HL-60 (cell line): ENCODE measurements around the gene IRAG1.

Experiments used
- DNase-seq, 2 experiments: peaks; one replicate each; pipeline ENCODE4 v3.0.0-alpha.2; 2010 to 2020; ENCODE audit warnings: low read depth in 1 of 2, low spot score in 1 of 2
- H3K27ac ChIP-seq: fragments of 250-450 bp; sonication (Bioruptor Pico); replicated peaks from 2 replicates; pipeline ENCODE4 v1.5.1; 2020; ENCODE audit warnings: mild to moderate bottlenecking, moderate library complexity
- H3K27me3 ChIP-seq: fragments of 250-450 bp; sonication (Bioruptor Pico); 2 replicates; pipeline ENCODE4 v1.5.1; 2021; ENCODE audit warnings: mild to moderate bottlenecking, moderate library complexity; ENCODE audit not compliant: insufficient read depth, poor library complexity, severe bottlenecking
- H3K4me3 ChIP-seq: replicated peaks from 2 replicates; pipeline ENCODE4 v1.5.1; 2011; ENCODE audit warnings: mild to moderate bottlenecking, control low read depth, low read length; ENCODE audit not compliant: insufficient read depth
- GABPA ChIP-seq: IDR thresholded peaks from 2 replicates; pipeline ENCODE4 v1.6.1; 2012; ENCODE audit warnings: low read depth
- POLR2AphosphoS5 ChIP-seq: IDR thresholded peaks from 2 replicates; pipeline ENCODE4 v1.6.1; 2012; ENCODE audit warnings: low read depth
- REST ChIP-seq: IDR thresholded peaks from 2 replicates; pipeline ENCODE4 v1.6.1; 2012; ENCODE audit warnings: low read depth; ENCODE audit not compliant: insufficient replicate concordance
- SPI1 ChIP-seq: IDR thresholded peaks from 2 replicates; pipeline ENCODE4 v1.6.1; 2012; ENCODE audit warnings: low read depth, mild to moderate bottlenecking, borderline replicate concordance
- TF ChIP-seq, protein P1 (sequence below): IDR thresholded peaks from one replicate; pipeline ENCODE4 v1.5.1; 2011; ENCODE audit warnings: low read length, control low read depth, inconsistent platforms; ENCODE audit not compliant: insufficient read depth

IRAG1 gene

GRCh38 chr11:10697323-10697620 lies 3.7 kb upstream of the IRAG1 start:
- TF ChIP-seq POLR2AphosphoS5 (no peak), REST (no peak)
- Histone ChIP-seq H3K4me3 (no peak overlapping the region), H3K27ac (no peak overlapping the region), H3K27me3 (no peaks in the 10 kb centered on the region)
- DNase-seq = no peak

DNA sequence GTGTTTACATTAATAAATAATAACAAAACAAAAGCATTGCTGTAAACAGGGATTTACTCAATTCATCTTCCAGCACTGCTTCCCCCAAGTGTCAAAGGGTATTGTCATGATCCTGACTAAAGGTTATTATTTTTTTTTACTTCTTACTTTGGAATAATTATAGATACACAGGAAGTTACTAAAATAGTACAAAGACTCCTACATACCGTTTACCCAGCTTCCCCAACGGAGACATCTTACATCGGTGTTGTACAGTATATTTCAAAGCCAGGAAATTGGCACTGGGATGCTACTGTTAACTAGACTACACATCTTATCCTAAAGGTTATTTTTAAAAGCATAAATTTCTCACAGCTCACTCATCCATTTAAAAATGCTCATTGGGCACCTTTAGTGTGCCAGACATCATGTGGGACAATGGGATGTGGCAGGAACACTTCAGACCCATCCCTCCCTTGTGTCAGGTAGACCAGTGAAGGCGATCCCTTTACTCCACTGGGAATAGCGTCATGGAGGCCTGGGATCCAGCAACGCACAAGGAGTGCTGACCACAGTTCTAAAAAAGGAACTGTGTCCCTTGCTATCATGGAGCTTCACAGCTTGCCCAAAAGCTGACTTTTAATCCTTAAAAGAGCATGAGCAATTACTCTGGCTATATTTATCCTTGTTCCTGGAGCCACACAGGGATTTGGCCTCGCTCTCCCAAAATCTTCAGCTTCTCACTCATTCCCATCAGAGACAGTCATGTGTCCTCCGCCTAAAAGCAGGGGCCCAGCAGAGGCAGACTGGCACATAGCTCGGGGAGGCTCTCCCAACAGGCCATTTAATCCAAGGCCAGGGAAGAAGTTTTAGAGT lies 3.1 kb upstream of the IRAG1 start:
- H3K27ac ChIP-seq = no peak overlapping the region
- no peaks in the 10 kb centered on the region for H3K27me3 ChIP-seq
- TF ChIP-seq GABPA = no peak
- TF ChIP-seq REST = no peak
- TF ChIP-seq POLR2AphosphoS5 = no peak
- no peak; the same call in 1 of the 2 replicates for TF ChIP-seq SPI1
- TF ChIP-seq, protein P1, sequence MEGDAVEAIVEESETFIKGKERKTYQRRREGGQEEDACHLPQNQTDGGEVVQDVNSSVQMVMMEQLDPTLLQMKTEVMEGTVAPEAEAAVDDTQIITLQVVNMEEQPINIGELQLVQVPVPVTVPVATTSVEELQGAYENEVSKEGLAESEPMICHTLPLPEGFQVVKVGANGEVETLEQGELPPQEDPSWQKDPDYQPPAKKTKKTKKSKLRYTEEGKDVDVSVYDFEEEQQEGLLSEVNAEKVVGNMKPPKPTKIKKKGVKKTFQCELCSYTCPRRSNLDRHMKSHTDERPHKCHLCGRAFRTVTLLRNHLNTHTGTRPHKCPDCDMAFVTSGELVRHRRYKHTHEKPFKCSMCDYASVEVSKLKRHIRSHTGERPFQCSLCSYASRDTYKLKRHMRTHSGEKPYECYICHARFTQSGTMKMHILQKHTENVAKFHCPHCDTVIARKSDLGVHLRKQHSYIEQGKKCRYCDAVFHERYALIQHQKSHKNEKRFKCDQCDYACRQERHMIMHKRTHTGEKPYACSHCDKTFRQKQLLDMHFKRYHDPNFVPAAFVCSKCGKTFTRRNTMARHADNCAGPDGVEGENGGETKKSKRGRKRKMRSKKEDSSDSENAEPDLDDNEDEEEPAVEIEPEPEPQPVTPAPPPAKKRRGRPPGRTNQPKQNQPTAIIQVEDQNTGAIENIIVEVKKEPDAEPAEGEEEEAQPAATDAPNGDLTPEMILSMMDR = no peak
- no peak overlapping the region for H3K4me3 ChIP-seq
- no peak for DNase-seq

GRCh38 chr11:10695833-10696232 lies 2.3 kb upstream of the IRAG1 start:
- DNase-seq = no peak
- Histone ChIP-seq H3K27ac (no peak overlapping the region), H3K4me3 (no peak overlapping the region), H3K27me3 (no peaks in the 10 kb centered on the region)
- TF ChIP-seq POLR2AphosphoS5 (no peak), REST (no peak), GABPA (no peak), SPI1 (no peak)
- TF ChIP-seq, protein P1 = no peak
